PC-9 (cell line): ENCODE results near the gene SLC26A11. TPM values are rescaled to one million over a fixed set of nuclear protein-coding genes. Genes with fewer than 3 reads are reported as not detected.

Experiments used
- BruUV-seq: library from RNA; stranded (reverse); fragments of 400-500 nt; replicated peaks from 2 replicates; lab custom pipeline; 2021; lab: Mats Ljungman, UMichigan
- CTCF ChIA-PET: fragments of 300-600 bp; sonication (Branson Sonifier 250); formaldehyde crosslinking; loops from one replicate; lab custom pipeline; 2022; ENCODE audit warnings: antibody characterized with exemption; lab: Charles Lee
- POLR2A ChIA-PET: fragments of 300-600 bp; sonication (Branson Sonifier 250); formaldehyde crosslinking; loops from one replicate; lab custom pipeline; 2022; ENCODE audit warnings: antibody characterized with exemption; ENCODE audit not compliant: unreplicated experiment; lab: Charles Lee
- DNase-seq, 2 experiments: peaks; one replicate each; pipeline versions ENCODE4 v3.0.0 to v3.0.0-alpha.2; 2015 to 2022; ENCODE audit warnings: mixed read lengths in 1 of 2
- H2AFZ ChIP-seq: fragments of 200-600 bp; sonication (generic); 2 replicates; pipeline ENCODE4 v1.8.1; 2017; ENCODE audit warnings: antibody characterized with exemption
- H3F3A ChIP-seq: fragments of 200-600 bp; sonication (generic); 2 replicates; pipeline ENCODE4 v1.8.1; 2017; ENCODE audit warnings: antibody characterized with exemption, mild to moderate bottlenecking, low read depth; ENCODE audit not compliant: insufficient read depth
- H3K27ac ChIP-seq: fragments of 200-600 bp; sonication (generic); 2 replicates; pipeline ENCODE4 v1.6.1; 2016; ENCODE audit warnings: mixed run types
- H3K27me3 ChIP-seq: fragments of 200-600 bp; sonication (generic); 2 replicates; pipeline ENCODE4 v1.6.1; 2016; ENCODE audit warnings: low read depth, mixed run types; ENCODE audit not compliant: insufficient read depth
- H3K36me3 ChIP-seq: fragments of 200-600 bp; sonication (generic); 2 replicates; pipeline ENCODE4 v1.6.1; 2016; ENCODE audit warnings: low read depth, mixed run types
- H3K4me1 ChIP-seq: fragments of 200-600 bp; sonication (generic); replicated peaks from 2 replicates; pipeline ENCODE4 v1.6.1; 2016; ENCODE audit warnings: mixed run types; ENCODE audit not compliant: insufficient read depth
- H3K4me2 ChIP-seq: fragments of 200-600 bp; sonication (generic); 2 replicates; pipeline ENCODE4 v1.6.1; 2017; ENCODE audit warnings: mixed run types
- H3K4me3 ChIP-seq: fragments of 200-600 bp; sonication (generic); 2 replicates; pipeline ENCODE4 v1.6.1; 2016; ENCODE audit warnings: mixed run types
- H3K79me2 ChIP-seq: fragments of 200-600 bp; sonication (generic); 2 replicates; pipeline ENCODE4 v1.6.1; 2017; ENCODE audit warnings: low read depth, mixed run types
- H3K9me2 ChIP-seq: fragments of 200-600 bp; sonication (generic); 2 replicates; pipeline ENCODE4 v1.8.1; 2017; ENCODE audit warnings: mild to moderate bottlenecking; ENCODE audit not compliant: insufficient read depth
- H3K9me3 ChIP-seq: fragments of 200-600 bp; sonication (generic); 2 replicates; pipeline ENCODE4 v1.8.1; 2016; ENCODE audit warnings: low read depth; ENCODE audit not compliant: insufficient read depth
- H4K20me1 ChIP-seq: fragments of 200-600 bp; sonication (generic); 2 replicates; pipeline ENCODE4 v1.8.1; 2017; ENCODE audit not compliant: insufficient read depth
- EZH2 ChIP-seq: fragments of 200-600 bp; sonication (generic); IDR thresholded peaks from 2 replicates; pipeline ENCODE4 v1.8.0; 2017; ENCODE audit warnings: antibody characterized with exemption, low read depth
- intact Hi-C: fragments of 100-400 bp; cut with micrococcal nuclease; formaldehyde crosslinking; loops from one replicate; pipeline ENCODE4 v1.10.0; 2022; ENCODE audit not compliant: unreplicated experiment
- total RNA-seq: library from RNA; stranded (reverse); gene quantifications from 2 replicates; pipeline ENCODE4 v1.2.3, GENCODE V29; 2021
- TF ChIP-seq, protein P1 (sequence below): fragments of 200-600 bp; sonication (generic); conservative IDR thresholded peaks from 2 replicates; pipeline ENCODE4 v1.6.1; 2017; ENCODE audit warnings: mixed run types, antibody characterized with exemption, mild to moderate bottlenecking, moderate library complexity

SLC26A11 gene
- total RNA-seq, 1 experiment from 2014 or later: 12.4 TPM

DNA sequence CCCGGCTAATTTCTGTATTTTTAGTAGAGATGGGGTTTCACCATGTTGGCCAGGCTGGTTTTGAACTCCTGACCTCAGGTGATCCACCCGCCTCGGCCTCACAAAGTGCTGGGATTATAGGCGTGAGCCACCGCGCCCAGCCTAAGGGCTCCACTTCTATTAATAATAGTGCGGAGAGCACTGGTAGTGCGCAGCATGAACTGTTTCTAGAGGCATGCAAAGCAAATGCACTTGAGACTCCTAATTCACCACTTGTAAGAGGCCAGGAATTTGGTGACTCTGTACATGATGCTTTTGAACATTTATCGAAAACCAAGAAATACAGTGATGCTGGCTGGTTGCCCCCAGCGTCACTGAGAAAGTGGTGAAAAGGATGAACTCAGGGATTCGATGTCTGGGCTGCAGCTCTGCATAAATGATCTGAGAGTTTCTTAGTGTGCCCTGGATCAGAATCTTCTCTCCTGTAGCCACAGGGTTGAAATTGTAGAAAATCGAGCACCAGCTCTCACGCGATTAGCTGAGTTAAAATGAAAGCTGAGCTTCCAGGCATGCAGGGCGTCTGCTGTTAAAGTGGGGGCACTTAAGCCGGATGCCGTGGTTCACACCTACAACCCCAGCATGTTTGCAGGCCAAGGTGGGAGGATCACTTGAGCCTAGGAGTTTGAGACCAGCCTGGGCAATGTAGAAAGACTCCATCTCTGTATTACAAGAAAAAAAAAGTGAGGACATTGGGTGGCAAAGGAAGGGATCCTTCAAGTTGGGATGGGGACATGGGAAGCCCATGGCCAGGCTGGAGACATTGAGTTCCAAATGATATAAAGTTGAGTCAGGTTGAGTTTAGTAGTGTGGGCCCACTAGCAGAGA lies 45.2 kb downstream of the SLC26A11 start:
- POLR2A ChIA-PET: no interaction called here

DNA sequence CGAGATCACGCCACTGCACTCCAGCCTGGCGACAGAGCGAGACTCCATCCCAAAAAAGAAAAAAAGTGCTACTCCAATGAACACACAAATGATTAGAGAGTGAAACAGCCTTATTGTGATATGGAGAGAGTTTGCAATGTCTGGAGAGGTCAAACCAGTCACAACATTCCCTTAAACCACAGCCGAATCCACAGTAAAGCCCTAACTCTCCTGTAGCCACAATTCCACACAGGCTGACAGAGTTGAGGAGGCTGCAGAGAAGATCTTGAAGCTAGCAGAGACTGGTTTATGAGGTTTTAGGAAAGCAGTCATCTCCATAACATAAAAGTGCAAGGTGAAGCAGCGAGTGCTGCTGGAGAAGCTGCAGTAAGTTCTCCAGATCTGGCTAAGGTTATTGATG lies 47.2 kb downstream of the SLC26A11 start:
- no peaks in the 10 kb centered on the region for H3K36me3 ChIP-seq
- no peaks in the 10 kb centered on the region for H4K20me1 ChIP-seq
- no TSS peak for BruUV-seq
- DNase-seq: no peak
- intact Hi-C loops: no loop called here
- no peaks in the 10 kb centered on the region for H3K79me2 ChIP-seq
- H3K9me3 ChIP-seq: no peaks in the 10 kb centered on the region
- CTCF ChIA-PET: no interaction called here
- H3K4me3 ChIP-seq: no peak overlapping the region
- H3K27ac ChIP-seq: no peak overlapping the region
- no peaks in the 10 kb centered on the region for H3K4me1 ChIP-seq
- no peaks in the 10 kb centered on the region for H3K9me2 ChIP-seq
- no peaks in the 10 kb centered on the region for H3F3A ChIP-seq
- POLR2A ChIA-PET: no interaction called here
- TF ChIP-seq, protein P1, sequence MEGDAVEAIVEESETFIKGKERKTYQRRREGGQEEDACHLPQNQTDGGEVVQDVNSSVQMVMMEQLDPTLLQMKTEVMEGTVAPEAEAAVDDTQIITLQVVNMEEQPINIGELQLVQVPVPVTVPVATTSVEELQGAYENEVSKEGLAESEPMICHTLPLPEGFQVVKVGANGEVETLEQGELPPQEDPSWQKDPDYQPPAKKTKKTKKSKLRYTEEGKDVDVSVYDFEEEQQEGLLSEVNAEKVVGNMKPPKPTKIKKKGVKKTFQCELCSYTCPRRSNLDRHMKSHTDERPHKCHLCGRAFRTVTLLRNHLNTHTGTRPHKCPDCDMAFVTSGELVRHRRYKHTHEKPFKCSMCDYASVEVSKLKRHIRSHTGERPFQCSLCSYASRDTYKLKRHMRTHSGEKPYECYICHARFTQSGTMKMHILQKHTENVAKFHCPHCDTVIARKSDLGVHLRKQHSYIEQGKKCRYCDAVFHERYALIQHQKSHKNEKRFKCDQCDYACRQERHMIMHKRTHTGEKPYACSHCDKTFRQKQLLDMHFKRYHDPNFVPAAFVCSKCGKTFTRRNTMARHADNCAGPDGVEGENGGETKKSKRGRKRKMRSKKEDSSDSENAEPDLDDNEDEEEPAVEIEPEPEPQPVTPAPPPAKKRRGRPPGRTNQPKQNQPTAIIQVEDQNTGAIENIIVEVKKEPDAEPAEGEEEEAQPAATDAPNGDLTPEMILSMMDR: no peak
- no peak for TF ChIP-seq EZH2
- no peak overlapping the region for H3K4me2 ChIP-seq
- H3K27me3 ChIP-seq: no peaks in the 10 kb centered on the region
- H2AFZ ChIP-seq: no peak overlapping the region

More for the DNA sequence above, 45.2 kb downstream of the SLC26A11 start:
- Histone ChIP-seq H3K27me3 (no peaks in the 10 kb centered on the region), H3K4me1 (no peaks in the 10 kb centered on the region), H3K4me3 (no peak overlapping the region), H3K9me3 (no peaks in the 10 kb centered on the region), H4K20me1 (no peaks in the 10 kb centered on the region), H3F3A (peaks cover 5% of the 10 kb centered on the region), H3K4me2 (no peak overlapping the region), H3K36me3 (no peaks in the 10 kb centered on the region), H3K79me2 (peaks cover 10% of the 10 kb centered on the region; the same call in 1 of the 2 replicates), H3K27ac (no peak overlapping the region), H3K9me2 (no peaks in the 10 kb centered on the region), H2AFZ (no peak overlapping the region)
- intact Hi-C loops: no loop called here
- CTCF ChIA-PET: no interaction called here
- TF ChIP-seq, protein P1: no peak
- no peak for TF ChIP-seq EZH2
- no peak for DNase-seq
- no TSS peak for BruUV-seq

DNA sequence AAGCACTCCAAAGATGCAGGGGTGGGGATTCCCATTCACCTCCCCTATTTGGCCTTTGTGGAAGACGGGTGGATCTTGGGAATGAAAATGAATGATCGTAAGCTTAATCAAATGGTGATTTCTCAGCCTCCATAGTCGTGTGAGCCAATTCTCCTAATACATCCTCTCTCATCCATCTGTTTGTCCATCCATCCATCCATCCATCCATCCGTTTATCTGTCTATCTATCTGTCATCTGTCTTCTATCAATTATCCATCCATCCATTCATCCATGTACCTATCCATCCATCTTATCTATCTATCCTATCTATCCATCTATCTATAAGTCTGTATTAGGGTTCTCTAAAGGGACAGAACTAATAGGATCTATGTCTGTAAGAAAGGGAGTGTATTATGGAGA lies 48.2 kb downstream of the SLC26A11 start:
- Histone ChIP-seq H3K9me3 (no peaks in the 10 kb centered on the region), H3K27ac (no peak overlapping the region), H3K79me2 (no peaks in the 10 kb centered on the region), H3K4me2 (no peak overlapping the region), H3K36me3 (no peaks in the 10 kb centered on the region), H3F3A (no peaks in the 10 kb centered on the region), H3K4me1 (no peaks in the 10 kb centered on the region), H3K27me3 (no peaks in the 10 kb centered on the region), H4K20me1 (no peaks in the 10 kb centered on the region), H2AFZ (no peak overlapping the region), H3K9me2 (no peaks in the 10 kb centered on the region), H3K4me3 (no peak overlapping the region)
- intact Hi-C loops: no loop called here
- no peak for DNase-seq
- CTCF ChIA-PET: no interaction called here
- TF ChIP-seq, protein P1: no peak
- no peak for TF ChIP-seq EZH2
- no TSS peak for BruUV-seq
- POLR2A ChIA-PET: no interaction called here
